ENCODE measurements around the gene SCN3A.

The SCN3A gene

DNA sequence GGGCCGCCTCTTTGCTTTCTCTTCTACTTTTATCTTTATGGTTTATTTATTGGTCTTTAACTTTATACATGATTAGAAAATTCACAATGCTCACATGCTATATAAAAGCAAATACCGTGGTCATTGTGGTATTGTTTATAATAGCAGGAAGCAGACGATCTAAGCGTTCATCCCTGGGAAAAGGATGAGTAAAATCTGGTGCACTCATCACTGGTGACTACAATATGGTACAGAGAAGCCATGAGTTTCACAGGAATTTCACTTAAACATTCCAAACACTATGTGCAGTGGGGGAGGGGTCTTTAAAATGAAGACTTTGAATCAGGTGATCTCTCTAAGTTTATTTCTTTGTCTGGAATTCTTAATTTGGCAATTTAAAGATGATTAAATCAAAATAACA lies 97.9 kb downstream of the SCN3A start:
- no peak for DNase-seq

DNA sequence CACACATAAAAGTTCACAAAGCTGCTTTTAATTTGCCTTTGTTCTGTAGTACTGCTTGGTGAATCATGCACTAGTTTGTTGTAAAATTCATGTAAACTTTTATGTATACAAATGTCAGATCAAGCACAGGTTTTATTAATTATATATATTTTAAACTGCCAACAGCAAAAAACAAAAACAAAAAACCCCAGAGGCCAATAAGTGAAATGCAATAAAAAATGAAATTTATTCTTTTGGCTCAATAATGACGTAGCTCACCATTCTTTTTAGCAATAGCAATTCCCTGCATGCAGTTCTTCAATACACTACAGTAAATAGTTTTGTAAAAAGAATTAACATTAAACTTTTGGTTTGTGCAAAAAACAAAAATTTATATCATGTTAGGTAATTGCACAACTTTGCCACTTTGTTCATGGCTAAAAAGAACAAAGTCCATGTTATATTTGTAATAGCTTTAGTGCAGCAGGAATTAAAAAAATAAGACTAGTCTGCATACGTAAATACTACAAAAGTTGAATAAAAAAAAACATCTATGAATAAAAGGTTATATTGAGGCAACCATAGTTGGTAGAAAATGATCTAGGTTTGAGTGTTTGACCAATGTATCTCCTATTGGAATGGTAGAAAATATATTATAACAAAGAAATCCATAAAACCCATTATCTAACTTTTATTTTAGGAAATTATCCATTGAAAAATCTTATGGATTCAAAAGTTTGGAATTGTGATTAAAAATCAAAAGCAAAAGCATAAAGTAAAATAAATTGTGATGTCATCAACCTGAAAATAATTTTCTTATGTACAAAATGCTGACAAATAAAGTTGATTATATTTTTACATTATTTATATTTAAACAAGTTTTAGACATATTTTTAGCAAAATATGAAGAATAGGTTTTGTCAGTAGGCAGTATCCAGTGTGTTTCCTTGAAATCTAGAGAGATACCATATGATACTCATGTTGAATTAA lies 115.6 kb downstream of the SCN3A start:
- no peak for DNase-seq

DNA sequence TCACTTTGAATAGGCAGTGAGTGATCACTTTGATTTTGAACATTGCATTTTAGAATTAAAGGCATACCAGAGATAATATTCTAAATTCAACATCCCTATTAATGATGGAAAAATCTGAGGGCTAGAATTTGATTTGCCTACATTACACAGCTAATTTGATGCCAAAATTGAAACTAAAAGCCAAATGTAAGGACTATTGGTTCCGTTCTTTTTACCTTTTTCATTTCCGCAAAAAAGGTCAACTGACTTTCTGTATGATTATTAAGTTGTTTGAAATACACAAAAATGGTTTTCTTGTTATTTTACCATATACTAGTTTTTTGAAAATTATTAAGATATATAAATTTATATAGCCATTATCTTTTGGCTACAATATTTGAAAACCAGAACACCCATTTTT lies 117.5 kb downstream of the SCN3A start:
- DNase-seq: no peak

- DNase-seq: no peak
These were observed 120.5 kb downstream of the SCN3A start for GRCh38 chr2:165083326-165083725.

GRCh38 chr2:165082479-165082878 lies 121.4 kb downstream of the SCN3A start:
- no peak for DNase-seq

GRCh38 chr2:165081276-165081675 lies 122.6 kb downstream of the SCN3A start:
- no peak for DNase-seq

DNA sequence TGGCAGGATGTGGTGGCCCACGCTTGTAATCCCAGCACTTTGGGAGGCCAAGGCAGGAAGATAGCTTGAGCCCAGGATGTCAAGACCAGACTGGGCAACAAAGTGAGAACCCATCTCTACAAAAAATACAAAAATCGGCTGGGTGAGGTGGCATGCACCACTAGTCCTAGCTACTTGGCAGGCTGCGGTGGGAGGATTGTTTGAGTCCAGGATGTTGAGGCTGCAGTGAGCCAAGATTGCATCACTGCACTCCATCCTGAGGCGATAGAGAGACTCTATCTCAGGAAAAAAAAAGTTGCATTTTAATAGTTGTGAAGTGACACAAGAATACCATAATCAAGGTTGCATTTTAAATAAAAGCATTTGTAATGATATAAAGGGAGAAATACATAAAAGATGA lies 124.4 kb downstream of the SCN3A start:
- no peak for DNase-seq

- DNase-seq: no peak
These were observed 124.9 kb downstream of the SCN3A start for GRCh38 chr2:165078913-165079312.

DNA sequence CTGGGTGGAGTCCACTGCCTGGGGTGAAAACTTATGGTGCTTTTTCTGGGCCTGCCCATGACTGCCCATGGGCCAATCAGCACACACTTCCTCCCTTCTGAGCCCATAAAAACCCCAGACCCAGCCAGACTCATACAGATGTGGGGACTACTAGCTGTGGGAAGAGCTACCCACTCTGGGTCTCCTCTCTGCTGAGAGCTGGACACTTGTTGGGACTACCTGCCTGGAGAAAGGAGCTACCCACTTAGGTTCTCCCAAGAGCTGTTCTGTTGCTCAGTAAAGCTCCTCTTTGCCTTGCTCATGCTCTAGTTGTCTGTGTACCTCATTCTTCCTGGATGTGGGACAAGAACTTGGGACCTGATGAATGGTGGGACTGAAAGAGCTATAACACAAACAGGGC lies 129.0 kb downstream of the SCN3A start:
- no peak for DNase-seq

- DNase-seq: no peak
These were observed 129.5 kb downstream of the SCN3A start for GRCh38 chr2:165074323-165074722.

- DNase-seq: no peak
These were observed 133.8 kb downstream of the SCN3A start for GRCh38 chr2:165070076-165070475.

GRCh38 chr2:165069151-165069550 lies 134.7 kb downstream of the SCN3A start:
- no peak for DNase-seq

- no peak for DNase-seq
These were observed 135.4 kb downstream of the SCN3A start for GRCh38 chr2:165068487-165068757.

DNA sequence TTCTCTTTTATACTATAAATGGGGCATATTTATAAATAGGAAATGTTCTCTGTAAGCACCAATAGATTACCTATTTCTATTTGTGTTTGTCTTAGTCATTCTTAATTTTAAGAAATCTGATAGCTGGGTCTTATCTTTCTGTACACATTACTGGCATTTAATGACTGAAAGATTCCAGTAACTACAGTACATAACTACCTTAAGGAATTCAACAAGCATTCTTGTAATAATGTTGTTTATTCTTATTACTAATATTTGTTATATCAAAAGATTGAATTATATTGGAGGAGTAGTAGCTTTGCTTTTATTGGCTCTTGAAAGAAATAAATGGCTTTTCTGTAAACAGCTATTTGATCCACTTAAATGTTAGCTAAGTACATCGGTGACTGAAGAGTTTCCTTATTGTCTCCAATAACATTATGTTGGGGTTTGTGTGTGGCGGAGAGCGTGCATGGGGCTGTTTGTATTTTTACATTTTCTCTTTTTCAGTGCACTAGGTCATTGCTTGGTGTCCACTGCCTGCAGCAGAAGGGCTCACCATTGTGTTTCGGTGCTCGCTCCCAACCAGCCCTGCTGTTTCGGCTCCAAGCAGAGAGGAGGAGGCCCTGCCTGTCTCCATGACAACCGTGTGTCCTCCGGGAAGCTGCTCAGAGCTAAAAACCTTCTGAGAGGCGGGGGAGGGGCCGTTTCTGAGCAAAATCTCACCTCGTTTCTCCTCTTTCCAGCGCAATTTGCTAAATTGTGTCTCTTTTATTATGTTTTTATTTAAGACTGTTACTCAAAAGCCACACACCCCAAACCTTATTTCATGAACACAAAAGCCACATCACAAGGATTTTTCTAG lies 136.0 kb downstream of the SCN3A start:
- DNase-seq: peak; percentile 79

GRCh38 chr2:165064743-165065142 lies 139.1 kb downstream of the SCN3A start:
- no peak for DNase-seq

DNA sequence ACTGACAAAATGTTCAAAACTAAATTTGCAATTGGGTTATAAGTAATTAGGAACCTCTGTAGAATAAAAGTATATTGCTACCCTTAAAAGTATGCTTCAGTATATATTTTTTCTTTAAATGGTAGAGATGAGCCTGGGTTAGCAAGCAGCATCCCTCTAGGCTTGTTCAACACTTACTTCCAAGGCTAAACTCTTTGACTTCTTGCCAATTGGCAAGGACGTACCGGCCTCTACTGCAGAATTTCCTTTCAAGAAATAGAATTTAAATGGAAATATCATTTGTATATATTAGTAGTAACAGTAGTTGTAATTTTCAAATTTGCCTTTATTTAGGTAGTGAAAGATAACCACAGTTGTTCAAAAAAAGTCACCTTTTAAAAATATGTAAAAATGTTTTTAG lies 143.4 kb downstream of the SCN3A start:
- no peak for DNase-seq

DNA sequence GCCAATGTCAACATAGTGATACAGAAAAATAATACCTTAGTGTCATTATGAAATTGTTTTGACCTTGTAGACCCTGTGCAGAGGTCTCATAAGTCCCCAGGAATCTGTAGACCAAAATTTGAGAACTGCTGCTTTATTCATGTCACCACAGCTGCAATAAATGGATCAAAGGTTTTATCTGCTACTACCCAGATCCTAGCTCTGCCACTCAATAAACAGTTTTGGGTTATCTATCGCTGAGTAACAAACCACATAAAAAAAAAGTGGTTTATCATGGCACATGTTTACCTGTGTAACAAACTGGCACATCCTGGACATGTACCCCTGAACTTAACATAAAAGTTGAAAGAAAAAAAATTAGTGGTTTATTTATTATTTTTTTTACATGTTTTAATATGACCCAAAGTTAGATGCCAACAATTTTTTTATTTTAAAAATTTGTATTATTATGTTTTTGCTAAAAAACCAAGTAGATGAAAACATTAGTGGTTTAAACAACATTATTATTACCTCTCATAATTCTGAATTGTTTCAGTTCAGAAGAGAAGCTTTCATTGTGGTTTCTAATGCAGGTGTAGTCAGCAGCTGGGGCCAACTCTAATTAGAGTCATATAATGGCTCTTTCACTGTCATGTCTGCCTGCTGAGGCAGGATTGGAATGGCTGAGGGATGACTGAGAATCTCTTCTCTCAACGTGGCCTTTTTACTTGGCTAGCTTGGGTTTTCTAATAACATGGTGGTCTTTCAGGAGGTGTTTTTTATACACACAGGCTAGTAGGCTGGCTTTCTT lies 145.2 kb downstream of the SCN3A start:
- DNase-seq: no peak

GRCh38 chr2:165057931-165058330 lies 145.9 kb downstream of the SCN3A start:
- DNase-seq: no peak

GRCh38 chr2:165057308-165057707 lies 146.5 kb downstream of the SCN3A start:
- no peak for DNase-seq

- no peak for DNase-seq
These were observed 147.3 kb downstream of the SCN3A start for GRCh38 chr2:165056564-165056963.

- no peak for DNase-seq
These were observed 148.6 kb downstream of the SCN3A start for GRCh38 chr2:165055082-165055851.

DNA sequence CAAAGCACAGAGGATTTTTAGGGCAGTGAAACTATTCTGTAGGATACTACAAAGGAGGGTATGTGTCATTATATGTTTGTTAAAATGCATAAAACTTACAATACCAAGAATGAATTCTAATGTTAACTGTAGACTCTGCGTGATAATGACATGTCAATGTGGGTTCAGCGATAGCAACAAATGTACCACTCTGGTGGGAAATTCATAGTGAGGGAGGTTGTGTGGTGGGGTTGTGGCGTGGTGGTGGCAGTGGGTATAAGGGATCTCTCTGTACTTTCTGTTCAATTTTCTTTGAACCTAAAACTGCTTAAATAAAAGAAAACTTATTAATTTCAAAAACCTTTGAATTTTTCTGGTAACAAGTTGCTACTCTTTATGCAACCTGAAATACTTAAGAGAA lies 149.2 kb downstream of the SCN3A start:
- DNase-seq: no peak
